ENCODE measurements around the gene SIX3. TPM values are rescaled to one million over a fixed set of nuclear protein-coding genes. Genes with fewer than 3 reads are reported as not detected.

The SIX3 gene
- total and polyA plus RNA-seq, 2 donors (not counting 3 experiments of a cell fraction or from before 2014, with no cell fraction given), result not detected

DNA sequence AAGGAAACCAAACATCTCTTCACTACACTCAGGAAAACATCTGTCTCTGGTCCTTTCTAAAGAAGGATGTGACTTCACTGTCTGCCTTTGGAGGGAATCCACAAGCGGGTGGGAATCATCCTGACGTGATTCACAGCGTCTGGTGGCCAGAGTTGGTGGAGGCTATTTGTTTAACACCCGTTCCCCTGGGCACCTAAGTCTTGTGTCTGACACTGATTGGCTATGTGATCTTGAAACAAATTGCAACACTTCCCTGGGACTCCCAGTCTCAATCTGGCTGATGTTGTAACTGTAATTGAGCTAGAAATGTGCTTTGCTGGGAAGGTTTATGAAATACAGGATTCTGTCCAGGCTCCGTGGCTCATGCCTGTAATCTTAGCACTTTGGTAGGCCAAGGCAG, 28.8 kb upstream of the SIX3 start:
- ChIA-PET CTCF (no interaction called here), POLR2A (no interaction called here)
- H3K27ac ChIP-seq (ENCODE audit: insufficient read depth, low read depth, low read length), result no peak overlapping the region
- no peaks in the 10 kb centered on the region for H3K4me1 ChIP-seq (ENCODE audit: control insufficient read depth, extremely low read depth, insufficient read depth, low read length)
- DNase-seq (ENCODE audit: low read depth, low spot score) (no peak), FAIRE-seq (no peak)
- H3K79me2 ChIP-seq (ENCODE audit: control insufficient read depth, insufficient read depth, low read length), result no peaks in the 10 kb centered on the region
- no peak overlapping the region for H3K4me3 ChIP-seq (replicated peaks in 1 of 3; ENCODE audit: insufficient read depth in 1 of 3, low read depth in 1 of 3, low read length in 3 of 3)
- H3K9me1 ChIP-seq (replicated peaks; ENCODE audit: control insufficient read depth, extremely low read depth, insufficient read depth, low read length), result no peaks in the 10 kb centered on the region
- peaks cover 8 to 13% of the 10 kb centered on the region in 2 experiments for H3K27me3 ChIP-seq (ENCODE audit: control insufficient read depth in 2 of 2, insufficient read depth in 2 of 2, low read length in 2 of 2)
- dilution Hi-C loops (cut with MboI; ENCODE audit: extremely low pct_ligation_motif_present, low sequenced_read_pairs) (no loop called here), intact Hi-C loops (cut with micrococcal nuclease) (no loop called here)
- H3K9ac ChIP-seq (replicated peaks; ENCODE audit: extremely low read depth, insufficient read depth, low read length), result no peak overlapping the region
- H2AFZ ChIP-seq (ENCODE audit: low read depth, low read length), result no peak overlapping the region
- BruUV-seq (replicated peaks), result no TSS peak
- no peaks in the 10 kb centered on the region for H3K9me3 ChIP-seq (replicated peaks; ENCODE audit: control insufficient read depth, insufficient read depth, low read length)
- no peaks in the 10 kb centered on the region for H3K36me3 ChIP-seq (ENCODE audit: control insufficient read depth in 2 of 2, extremely low read depth in 1 of 2, insufficient read depth in 2 of 2, low read length in 2 of 2)
- no peak overlapping the region for H3K4me2 ChIP-seq (ENCODE audit: insufficient read depth, low read length)
- no peak for TF ChIP-seq MAX (IDR thresholded peaks at IDR 0.05; ENCODE audit: insufficient read depth, insufficient read length)
- TF ChIP-seq MYC (IDR thresholded peaks at IDR 0.05; ENCODE audit: low read depth, low read length), result no peak
- no peak for TF ChIP-seq EZH2 (IDR thresholded peaks at IDR 0.05; ENCODE audit: borderline replicate concordance, low read depth, low read length, severe bottlenecking)
- no peak for TF ChIP-seq JUN (IDR thresholded peaks at IDR 0.05; ENCODE audit: borderline replicate concordance, insufficient read depth, insufficient read length, low read depth)
- no peak for TF ChIP-seq POLR2A (IDR thresholded peaks at IDR 0.05; ENCODE audit: low read depth, low read length)
- TF ChIP-seq CTCF (IDR thresholded peaks at IDR 0.05; ENCODE audit: extremely low read depth in 1 of 2, insufficient read depth in 1 of 2, low read depth in 1 of 2, low read length in 2 of 2), result no peak
- no peak for TF ChIP-seq FOS (IDR thresholded peaks at IDR 0.05; ENCODE audit: borderline replicate concordance, insufficient read depth, low read length)
- TF ChIP-seq POLR2AphosphoS5 (IDR thresholded peaks at IDR 0.05; ENCODE audit: insufficient read depth, low read depth, low read length), result no peak
- no peak for TF ChIP-seq GATA2 (IDR thresholded peaks at IDR 0.05; ENCODE audit: insufficient read depth, insufficient read length, low read depth, low read length)
- no peaks in the 10 kb centered on the region for H4K20me1 ChIP-seq (replicated peaks; ENCODE audit: control insufficient read depth, extremely low read depth, insufficient read depth, low read length)
